Measurements from ENCODE around the gene FBXL20.
A peak's percentile ranks its signal among the peaks of the same experiment; 100 is the strongest.

The FBXL20 gene

GRCh38 chr17:39277110-39277509 lies 124.3 kb downstream of the FBXL20 start:
- ChIA-PET CTCF (interaction anchor here (1.0 to 2.2 kb wide), 4 partner anchors 9 to 102 kb away, joined by 3 to 7 read pairs (median 4); no protein-coding TSS in a partner anchor), POLR2A (no interaction called here)
- TF ChIP-seq CTCF (IDR thresholded peaks at IDR 0.05; ENCODE audit: control extremely low read depth, extremely low read depth, low read depth, missing control alignments): no peak
- peak; percentile 37 for DNase-seq (ENCODE audit: extremely low spot score)

- ChIA-PET CTCF (interaction anchor here (1.1 to 2.2 kb wide), 3 partner anchors 8 to 101 kb away, joined by 3 to 7 read pairs (median 4); no protein-coding TSS in a partner anchor), POLR2A (no interaction called here)
- no peak for TF ChIP-seq CTCF (IDR thresholded peaks at IDR 0.05; ENCODE audit: control extremely low read depth, extremely low read depth, low read depth, missing control alignments)
- DNase-seq (ENCODE audit: extremely low spot score): no peak
Measured at GRCh38 chr17:39276113-39276512, 125.3 kb downstream of the FBXL20 start.

GRCh38 chr17:39271546-39271945 lies 129.9 kb downstream of the FBXL20 start:
- no peak for TF ChIP-seq CTCF (IDR thresholded peaks at IDR 0.05; ENCODE audit: control extremely low read depth, extremely low read depth, low read depth, missing control alignments)
- POLR2A ChIA-PET: no interaction called here
- DNase-seq (ENCODE audit: extremely low spot score): no peak
- CTCF ChIA-PET: interaction anchor here (1.1 to 2.8 kb wide), 4 partner anchors 9 to 39 kb away, joined by 4 to 9 read pairs (median 5); no protein-coding TSS in a partner anchor

- peak; percentile 34 for TF ChIP-seq CTCF (IDR thresholded peaks at IDR 0.05; ENCODE audit: control extremely low read depth, extremely low read depth, low read depth, missing control alignments)
- ChIA-PET CTCF (interaction anchor here (1.0 to 2.8 kb wide), 5 partner anchors 10 to 176 kb away, joined by 3 to 9 read pairs (median 5); no protein-coding TSS in a partner anchor), POLR2A (no interaction called here)
- peak; percentile 27 for DNase-seq (ENCODE audit: extremely low spot score)
Measured at GRCh38 chr17:39270923-39271322, 130.5 kb downstream of the FBXL20 start.

- CTCF ChIA-PET: interaction anchor here (0.8 to 3.0 kb wide), 3 partner anchors 17 to 99 kb away, joined by 3 to 27 read pairs (median 4); no protein-coding TSS in a partner anchor
- TF ChIP-seq CTCF (IDR thresholded peaks at IDR 0.05; ENCODE audit: control extremely low read depth, extremely low read depth, low read depth, missing control alignments): no peak
- no peak for DNase-seq (ENCODE audit: extremely low spot score)
- POLR2A ChIA-PET: no interaction called here
Measured at GRCh38 chr17:39264119-39264518, 137.3 kb downstream of the FBXL20 start.

GRCh38 chr17:39261286-39261685 lies 140.1 kb downstream of the FBXL20 start:
- ChIA-PET CTCF (interaction anchor here (2.7 kb wide), 1 partner anchor 16 kb away, joined by 13 read pairs; no protein-coding TSS in a partner anchor), POLR2A (no interaction called here)
- no peak for TF ChIP-seq CTCF (IDR thresholded peaks at IDR 0.05; ENCODE audit: control extremely low read depth, extremely low read depth, low read depth, missing control alignments)
- DNase-seq (ENCODE audit: extremely low spot score): no peak

Data from GM10248 (cell line).